ENCODE measurements around the gene CBX8.
"Not testable (repeated sequence)": the region's sequence is repeated elsewhere in the genome, so short reads cannot be mapped to it uniquely, and the experiment has no call there.

Gene CBX8

GRCh38 chr17:79777120-79777893 lies 19.6 kb downstream of the CBX8 start:
- peak; percentile 81 for DNase-seq

GRCh38 chr17:79776376-79777119 lies 20.3 kb downstream of the CBX8 start:
- DNase-seq: no peak

GRCh38 chr17:79775632-79776031 lies 21.2 kb downstream of the CBX8 start:
- no peak for DNase-seq

GRCh38 chr17:79774561-79774975 lies 22.3 kb downstream of the CBX8 start:
- DNase-seq: no peak

- DNase-seq: not testable (repeated sequence)
Measured at GRCh38 chr17:79772726-79773125, 24.2 kb downstream of the CBX8 start.

- DNase-seq: no peak
Measured at GRCh38 chr17:79771276-79771675, 25.6 kb downstream of the CBX8 start.

- DNase-seq: no peak
Measured at GRCh38 chr17:79769570-79770506, 27.0 kb downstream of the CBX8 start.

GRCh38 chr17:79765708-79766107 lies 31.2 kb downstream of the CBX8 start:
- no peak for DNase-seq

GRCh38 chr17:79761894-79762589 lies 34.8 kb downstream of the CBX8 start:
- peak; percentile 62 for DNase-seq

GRCh38 chr17:79760197-79760906 lies 36.5 kb downstream of the CBX8 start:
- no peak for DNase-seq

- DNase-seq: no peak
Measured at GRCh38 chr17:79758271-79758670, 38.6 kb downstream of the CBX8 start.

GRCh38 chr17:79757140-79757745 lies 39.6 kb downstream of the CBX8 start:
- no peak for DNase-seq

- no peak for DNase-seq
Measured at GRCh38 chr17:79755591-79755990, 41.3 kb downstream of the CBX8 start.

GRCh38 chr17:79754903-79755302 lies 42.0 kb downstream of the CBX8 start:
- not testable (repeated sequence) for DNase-seq

GRCh38 chr17:79754370-79754769 lies 42.5 kb downstream of the CBX8 start:
- DNase-seq: no peak

GRCh38 chr17:79752175-79752574 lies 44.7 kb downstream of the CBX8 start:
- DNase-seq: no peak

GRCh38 chr17:79750650-79751545 lies 46.0 kb downstream of the CBX8 start:
- no peak for DNase-seq

GRCh38 chr17:79749958-79750357 lies 46.9 kb downstream of the CBX8 start:
- DNase-seq: no peak

- DNase-seq: no peak
Measured at GRCh38 chr17:79749156-79749815, 47.6 kb downstream of the CBX8 start.

All from NCI-H1436 (cell line).